IMR-90 (cell line): Measurements from ENCODE around the gene GOLT1A. TPM values are rescaled to one million over a fixed set of nuclear protein-coding genes. Genes with fewer than 3 reads are reported as not detected.
A peak's percentile ranks its signal among the peaks of the same experiment; 100 is the strongest.

Experiments used
- ATAC-seq: fragments of 200-7000 bp; cut with Tn5 transposase; 2 replicates; pipeline ENCODE4 v1.9.1; 2020; ENCODE audit warnings: low read depth, mild to moderate bottlenecking, moderate library complexity
- BruUV-seq: library from RNA; stranded (reverse); fragments of 400-500 nt; replicated peaks from 2 replicates; lab custom pipeline; 2021; lab: Mats Ljungman, UMichigan
- CTCF ChIA-PET: fragments of 300-600 bp; formaldehyde crosslinking; extraction: SDS; loops from one replicate; lab custom pipeline; 2021; ENCODE audit warnings: antibody characterized with exemption; lab: Yijun Ruan, JAX
- POLR2A ChIA-PET: fragments of 300-600 bp; sonication (Branson Sonifier 250); formaldehyde crosslinking; loops from one replicate; lab custom pipeline; 2022; ENCODE audit warnings: antibody characterized with exemption; ENCODE audit not compliant: unreplicated experiment; lab: Charles Lee
- DNase-seq: peaks from one replicate; pipeline ENCODE4 v3.0.0; 2013
- H2AFZ ChIP-seq: replicated peaks from 2 replicates; pipeline ENCODE3; 2013; ENCODE audit warnings: low read length, mild to moderate bottlenecking; ENCODE audit not compliant: poor library complexity
- H2AK5ac ChIP-seq: 2 replicates; pipeline ENCODE4 v1.6.1; 2013; ENCODE audit warnings: low read depth, low read length, inconsistent platforms
- H2AK9ac ChIP-seq: replicated peaks from 2 replicates; pipeline ENCODE3; 2013; ENCODE audit warnings: mild to moderate bottlenecking, low read depth, low read length, moderate library complexity; ENCODE audit not compliant: poor library complexity
- H2BK120ac ChIP-seq: 2 replicates; pipeline ENCODE4 v1.6.1; 2013; ENCODE audit warnings: low read depth, low read length, inconsistent platforms
- H2BK15ac ChIP-seq: 3 replicates; pipeline ENCODE4 v1.6.1; 2013; ENCODE audit warnings: low read depth, low read length, inconsistent platforms
- H2BK20ac ChIP-seq: 2 replicates; pipeline ENCODE4 v1.6.1; 2013; ENCODE audit warnings: low read depth, mild to moderate bottlenecking, inconsistent platforms, low read length, moderate library complexity
- H2BK5ac ChIP-seq: 2 replicates; pipeline ENCODE4 v1.6.1; 2013; ENCODE audit warnings: mild to moderate bottlenecking, low read depth, low read length, inconsistent platforms; ENCODE audit not compliant: poor library complexity, severe bottlenecking
- H3K14ac ChIP-seq: replicated peaks from 2 replicates; pipeline ENCODE4 v1.6.1; 2013; ENCODE audit warnings: low read depth, low read length, inconsistent platforms
- H3K18ac ChIP-seq: 2 replicates; pipeline ENCODE4 v1.6.1; 2013; ENCODE audit warnings: low read depth, low read length, control low read depth
- H3K23ac ChIP-seq: 2 replicates; pipeline ENCODE4 v1.6.1; 2013; ENCODE audit warnings: low read depth, low read length, inconsistent platforms
- H3K27ac ChIP-seq: 2 replicates; pipeline ENCODE4 v1.5.1; 2013; ENCODE audit warnings: mild to moderate bottlenecking, control low read depth, low read length; ENCODE audit not compliant: insufficient read depth
- H3K27me3 ChIP-seq: 2 replicates; pipeline ENCODE4 v1.6.1; 2013; ENCODE audit warnings: low read length; ENCODE audit not compliant: control insufficient read depth, insufficient read depth
- H3K36me3 ChIP-seq: 2 replicates; pipeline ENCODE4 v1.6.1; 2013; ENCODE audit warnings: low read length, mixed read lengths; ENCODE audit not compliant: control insufficient read depth, insufficient read depth
- H3K4ac ChIP-seq: 2 replicates; pipeline ENCODE4 v1.6.1; 2013; ENCODE audit warnings: low read depth, low read length, inconsistent platforms
- H3K4me1 ChIP-seq: 2 replicates; pipeline ENCODE4 v1.6.1; 2013; ENCODE audit warnings: low read length, mixed read lengths; ENCODE audit not compliant: control insufficient read depth, insufficient read depth
- H3K4me2 ChIP-seq: 2 replicates; pipeline ENCODE4 v1.6.1; 2013; ENCODE audit warnings: low read depth, mild to moderate bottlenecking, control low read depth, low read length, moderate library complexity
- H3K4me3 ChIP-seq: 2 replicates; pipeline ENCODE4 v1.5.1; 2013; ENCODE audit warnings: low read depth, mild to moderate bottlenecking, control low read depth, low read length, moderate library complexity; ENCODE audit not compliant: insufficient read depth
- H3K56ac ChIP-seq: 2 replicates; pipeline ENCODE4 v1.6.1; 2013; ENCODE audit warnings: low read length, inconsistent platforms; ENCODE audit not compliant: insufficient read depth; ENCODE audit errors: extremely low read depth
- H3K79me1 ChIP-seq, 2 experiments: 2 replicates each; pipeline ENCODE4 v1.6.1; 2013; ENCODE audit warnings: low read length in 2 of 2, inconsistent platforms in 1 of 2, low read depth in 1 of 2
- H3K9ac ChIP-seq: 2 replicates; pipeline ENCODE4 v1.6.1; 2013; ENCODE audit warnings: low read depth, low read length, control low read depth
- H3K9me1 ChIP-seq: 2 replicates; pipeline ENCODE4 v1.6.1; 2013; ENCODE audit warnings: low read length, inconsistent platforms; ENCODE audit not compliant: insufficient read depth
- H3K9me3 ChIP-seq: 2 replicates; pipeline ENCODE4 v1.6.1; 2013; ENCODE audit warnings: low read length; ENCODE audit not compliant: control insufficient read depth, insufficient read depth
- H4K20me1 ChIP-seq: 2 replicates; pipeline ENCODE4 v1.6.1; 2013; ENCODE audit warnings: low read length, inconsistent platforms; ENCODE audit not compliant: insufficient read depth
- H4K5ac ChIP-seq: 2 replicates; pipeline ENCODE4 v1.6.1; 2013; ENCODE audit warnings: mild to moderate bottlenecking, low read depth, low read length, control low read depth
- H4K8ac ChIP-seq, 2 experiments: 2 replicates each; pipeline ENCODE4 v1.6.1; 2013; ENCODE audit warnings: low read depth in 2 of 2, low read length in 2 of 2, control low read depth in 1 of 2, inconsistent platforms in 1 of 2
- H4K91ac ChIP-seq: 2 replicates; pipeline ENCODE4 v1.6.1; 2013; ENCODE audit warnings: low read depth, low read length, inconsistent platforms; ENCODE audit not compliant: insufficient read depth
- CHD1 ChIP-seq: IDR thresholded peaks from 2 replicates; pipeline ENCODE4 v1.6.1; 2012; ENCODE audit warnings: low read depth, low read length, improper control_type of control experiment
- FOS ChIP-seq: fragments of 150-350 bp; IDR thresholded peaks from 2 replicates; pipeline ENCODE4 v1.6.1; 2016; ENCODE audit warnings: low read depth, low read length
- MAFK ChIP-seq: IDR thresholded peaks from 2 replicates; pipeline ENCODE4 v1.6.1; 2012; ENCODE audit warnings: low read depth, low read length, improper control_type of control experiment
- MAZ ChIP-seq: IDR thresholded peaks from 2 replicates; pipeline ENCODE4 v1.6.1; 2012; ENCODE audit warnings: low read depth, mild to moderate bottlenecking, low read length, improper control_type of control experiment, moderate library complexity, borderline replicate concordance
- WGBS, 2 experiments: methylation state at CpG; one replicate each; pipeline versions ENCODE4 v1.1.5 to v1.1.7; 2013; ENCODE audit warnings: missing lambda C conversion rate in 2 of 2; ENCODE audit not compliant: insufficient read length in 1 of 2; ENCODE audit errors: extremely low coverage in 2 of 2; 5-methylcytosine and 5-hydroxymethylcytosine counted together
- dilution Hi-C: fragments of 300-500 bp; cut with HindIII; formaldehyde crosslinking; loops from one replicate; pipeline ENCODE4 v1.14.3; 2018; ENCODE audit warnings: low sequenced_read_pairs; ENCODE audit not compliant: unreplicated experiment
- in situ Hi-C: fragments of 300-500 bp; cut with MboI; formaldehyde crosslinking; loops from 3 replicates; pipeline ENCODE4 v1.14.3; 2019; ENCODE audit warnings: low sequenced_read_pairs, inconsistent platforms, mixed read lengths
- intact Hi-C: fragments of 100-400 bp; cut with micrococcal nuclease; formaldehyde crosslinking; loops from 2 replicates; pipeline ENCODE4 v1.10.0; 2022
- polyA plus RNA-seq, 3 experiments: library from polyadenylated mRNA; depleted of rRNA; stranded (reverse); fragments of >200 nt; gene quantifications; 2 replicates each; pipeline ENCODE4 v1.2.3, GENCODE V29; 2012; ENCODE audit warnings: low replicate concordance in 1 of 3
- total RNA-seq: library from RNA; depleted of rRNA; stranded (reverse); fragments of >200 nt; gene quantifications from 2 replicates; pipeline ENCODE4 v1.2.3, GENCODE V29; 2012

The GOLT1A gene
- total and polyA plus RNA-seq, 2 of the 4 experiments (the other 2 are of a cell fraction) = 0.32 TPM; not detected in 1

- in situ Hi-C loops = no loop called here
- BruUV-seq = no TSS peak
- DNase-seq = peak; percentile 39
Measured at GRCh38 chr1:204224655-204225054, 10.9 kb upstream of the GOLT1A start.

More at GRCh38 chr1:204224655-204225054, 10.9 kb upstream of the GOLT1A start:
- Histone ChIP-seq H2AK5ac (no peak overlapping the region; the same call in 1 of the 2 replicates), H3K79me1 (no peaks in the 10 kb centered on the region), H3K4ac (no peak overlapping the region), H3K18ac (no peak overlapping the region), H3K9ac (no peak overlapping the region), H4K20me1 (no peaks in the 10 kb centered on the region), H3K23ac (no peak overlapping the region), H3K4me3 (no peak overlapping the region), H4K5ac (no peak overlapping the region), H3K27ac (no peak overlapping the region), H3K4me2 (no peak overlapping the region), H2BK5ac (no peak overlapping the region), H2BK20ac (no peak overlapping the region), H2BK15ac (no peak overlapping the region), H4K8ac (no peak overlapping the region), H3K9me3 (no peaks in the 10 kb centered on the region), H2AFZ (no peak overlapping the region), H3K9me1 (peaks cover 6% of the 10 kb centered on the region), H3K56ac (no peak overlapping the region), H2BK120ac (no peak overlapping the region), H3K14ac (0 out of 2 replicates have a peak overlapping the region, but pooled peaks have one; percentile 63), H2AK9ac (no peak overlapping the region), H3K27me3 (no peaks in the 10 kb centered on the region), H3K36me3 (peaks cover 38% of the 10 kb centered on the region), H3K4me1 (peaks cover 4% of the 10 kb centered on the region), H4K91ac (no peak overlapping the region)
- CTCF ChIA-PET = interaction anchor here (1.0 to 1.1 kb wide), 2 partner anchors 16 to 135 kb away, joined by 3 to 6 read pairs; partner anchors contain the start of gene PLEKHA6
- intact Hi-C loops = no loop called here
- TF ChIP-seq MAFK = no peak
- TF ChIP-seq FOS = no peak
- TF ChIP-seq MAZ = no peak
- TF ChIP-seq CHD1 = no peak
- dilution Hi-C loops = no loop called here
- no peak; the same call in 1 of the 2 replicates for ATAC-seq
- WGBS, 2 experiments = 68% methylated on average over 6 of the region's 8 CpGs; no CpG with 5 or more reads in 1 of the 2 experiments
- POLR2A ChIA-PET = no interaction called here
